Measurements from ENCODE around the gene FSD2. TPM values are rescaled to one million over a fixed set of nuclear protein-coding genes. Genes with fewer than 3 reads are reported as not detected.
A peak's percentile ranks its signal among the peaks of the same experiment; 100 is the strongest.

The FSD2 gene
- not detected for total RNA-seq

GRCh38 chr15:82805994-82806406 is at the start of gene FSD2:
Gene FSD2, minus strand, starts transcription at chr15:82806069. Its CDS starts 18,679 bp downstream, at chr15:82787390.
- DNase-seq (ENCODE audit: low spot score), result no peak
- no peaks in the 10 kb centered on the region for H3K9me3 Mint-ChIP-seq
- peaks cover 15 to 19% of the 10 kb centered on the region in 2 donors for H3K4me1 Mint-ChIP-seq (ENCODE audit: low read depth in 2 of 2)
- ATAC-seq, result no peak
- no peak within 1 kb of the TSS for H3K27ac Mint-ChIP-seq
- no peak within 1 kb of the TSS for H3K4me3 Mint-ChIP-seq
- H3K27me3 Mint-ChIP-seq, result peaks cover 7 to 10% of the 10 kb centered on the region in 2 donors
- no peaks in the 10 kb centered on the region for H3K36me3 Mint-ChIP-seq

DNA sequence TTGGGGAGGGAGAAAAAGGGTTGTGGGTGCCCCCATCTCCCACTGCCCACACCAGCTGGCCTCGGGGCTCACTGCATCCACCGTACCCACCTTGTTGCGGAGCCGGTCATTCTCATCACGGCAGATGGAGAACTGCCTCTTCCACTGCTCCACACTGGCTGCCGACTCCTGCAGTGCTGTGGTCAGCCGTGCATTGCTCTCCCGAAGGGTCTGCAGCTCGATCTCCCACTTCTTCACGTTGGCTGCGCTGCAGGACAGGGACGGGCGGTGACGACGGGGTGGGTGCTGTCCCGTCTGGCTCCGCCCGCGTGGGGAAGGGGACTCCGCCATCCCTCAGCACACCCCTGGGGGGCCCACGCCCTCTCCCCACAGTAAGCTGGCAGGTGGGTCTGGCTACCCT is 48.7 kb upstream of the FSD2 start:
- Mint-ChIP-seq H3K9me3 (no peaks in the 10 kb centered on the region), H3K27ac (no peak overlapping the region), H3K36me3 (no peaks in the 10 kb centered on the region), H3K4me3 (no peak overlapping the region), H3K27me3 (no peaks in the 10 kb centered on the region), H3K4me1 (ENCODE audit: low read depth in 2 of 2) (peaks cover 5 to 6% of the 10 kb centered on the region in 2 donors)
- no peak for DNase-seq (ENCODE audit: low spot score)
- ATAC-seq, result peak in 1 of 2 donors; percentile 51

DNA sequence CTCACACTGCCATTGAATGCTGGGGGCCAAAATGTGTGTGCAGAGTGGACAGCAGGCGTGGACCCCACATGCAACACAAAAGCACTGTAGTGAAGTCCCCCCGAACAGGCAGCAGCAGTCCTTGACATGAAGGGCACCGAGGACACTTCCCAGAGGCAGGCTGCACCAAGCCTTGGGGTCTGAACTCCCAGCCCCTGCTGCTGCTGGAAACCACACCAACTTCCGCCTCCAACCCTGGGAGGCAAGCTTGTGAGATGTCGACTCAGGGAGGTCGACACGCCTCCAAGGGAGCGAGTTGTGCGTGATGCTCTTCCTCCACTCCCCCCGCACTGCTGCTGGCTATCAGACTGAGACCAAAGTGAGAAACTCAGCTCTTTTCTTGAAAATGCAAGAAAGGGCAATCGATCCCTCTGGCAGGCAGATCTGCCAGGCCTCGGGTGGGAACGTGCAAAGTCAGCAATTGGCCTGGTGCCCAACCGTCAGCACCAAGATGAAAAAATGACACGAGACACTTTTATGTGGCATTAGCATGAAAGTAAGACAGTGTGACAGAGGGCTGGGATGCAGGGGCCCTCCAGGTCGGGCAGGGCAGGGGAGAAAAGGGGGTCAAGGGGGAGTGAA is 47.2 kb upstream of the FSD2 start:
- no peaks in the 10 kb centered on the region for H3K36me3 Mint-ChIP-seq
- no peak overlapping the region for H3K4me3 Mint-ChIP-seq
- DNase-seq (ENCODE audit: low spot score), result no peak
- no peak overlapping the region for H3K27ac Mint-ChIP-seq
- ATAC-seq, result no peak
- H3K27me3 Mint-ChIP-seq, result no peaks in the 10 kb centered on the region
- H3K9me3 Mint-ChIP-seq, result no peaks in the 10 kb centered on the region
- peaks cover 9 to 10% of the 10 kb centered on the region in 2 donors for H3K4me1 Mint-ChIP-seq (ENCODE audit: low read depth in 2 of 2)

GRCh38 chr15:82851981-82852511 is 46.2 kb upstream of the FSD2 start:
- H3K27ac Mint-ChIP-seq, result no peak overlapping the region
- H3K9me3 Mint-ChIP-seq, result no peaks in the 10 kb centered on the region
- H3K36me3 Mint-ChIP-seq, result no peaks in the 10 kb centered on the region
- no peaks in the 10 kb centered on the region for H3K27me3 Mint-ChIP-seq
- H3K4me1 Mint-ChIP-seq (ENCODE audit: low read depth in 2 of 2), result peaks cover 9 to 10% of the 10 kb centered on the region in 2 donors
- no peak overlapping the region for H3K4me3 Mint-ChIP-seq
- ATAC-seq (no peak), DNase-seq (ENCODE audit: low spot score) (no peak)

GRCh38 chr15:82851306-82851850 is 45.5 kb upstream of the FSD2 start:
- Mint-ChIP-seq H3K4me1 (ENCODE audit: low read depth in 2 of 2) (peaks cover 9 to 10% of the 10 kb centered on the region in 2 donors), H3K27ac (no peak overlapping the region), H3K27me3 (no peaks in the 10 kb centered on the region), H3K36me3 (no peaks in the 10 kb centered on the region), H3K4me3 (no peak overlapping the region), H3K9me3 (no peaks in the 10 kb centered on the region)
- DNase-seq (ENCODE audit: low spot score) (no peak), ATAC-seq (no peak)

DNA sequence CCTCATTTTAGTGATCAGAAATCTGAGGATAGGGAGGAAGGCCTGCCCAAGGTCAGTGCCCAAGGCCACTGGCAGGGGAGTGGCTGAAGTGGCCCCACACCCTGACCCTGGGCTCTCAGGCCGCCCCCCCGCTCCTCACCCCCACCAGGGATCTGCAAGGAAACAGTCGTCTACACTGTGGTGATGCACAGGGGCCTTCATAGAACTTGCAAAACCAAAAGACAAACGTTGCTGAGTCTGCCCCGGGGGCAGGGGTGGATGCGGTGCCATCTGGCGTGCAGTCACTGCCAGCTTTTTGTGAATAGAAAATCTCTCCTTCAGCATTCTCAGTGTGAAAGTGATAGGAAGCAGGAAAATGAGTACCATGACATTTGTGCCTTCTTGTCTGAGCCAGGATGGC is 44.9 kb upstream of the FSD2 start:
- Mint-ChIP-seq H3K4me3 (no peak overlapping the region), H3K9me3 (no peaks in the 10 kb centered on the region), H3K4me1 (ENCODE audit: low read depth in 2 of 2) (peaks cover 9 to 10% of the 10 kb centered on the region in 2 donors), H3K27ac (no peak overlapping the region), H3K36me3 (no peaks in the 10 kb centered on the region), H3K27me3 (no peaks in the 10 kb centered on the region)
- ATAC-seq, result no peak
- no peak for DNase-seq (ENCODE audit: low spot score)

GRCh38 chr15:82849556-82850512 is 44.0 kb upstream of the FSD2 start:
- Mint-ChIP-seq H3K36me3 (no peaks in the 10 kb centered on the region), H3K9me3 (no peaks in the 10 kb centered on the region), H3K4me3 (no peak overlapping the region), H3K4me1 (ENCODE audit: low read depth in 2 of 2) (peaks cover 13 to 14% of the 10 kb centered on the region in 2 donors), H3K27me3 (no peaks in the 10 kb centered on the region), H3K27ac (peak overlapping the region in 1 of 2 donors; percentile 53)
- ATAC-seq, result peak; percentile 63 to 73
- peak; percentile 69 for DNase-seq (ENCODE audit: low spot score)

GRCh38 chr15:82848241-82848993 is 42.5 kb upstream of the FSD2 start:
- Mint-ChIP-seq H3K27me3 (no peaks in the 10 kb centered on the region), H3K9me3 (no peaks in the 10 kb centered on the region), H3K27ac (no peak overlapping the region), H3K4me3 (no peak overlapping the region), H3K36me3 (no peaks in the 10 kb centered on the region), H3K4me1 (ENCODE audit: low read depth in 2 of 2) (peaks cover 15 to 17% of the 10 kb centered on the region in 2 donors)
- ATAC-seq, result no peak
- DNase-seq (ENCODE audit: low spot score), result no peak

DNA sequence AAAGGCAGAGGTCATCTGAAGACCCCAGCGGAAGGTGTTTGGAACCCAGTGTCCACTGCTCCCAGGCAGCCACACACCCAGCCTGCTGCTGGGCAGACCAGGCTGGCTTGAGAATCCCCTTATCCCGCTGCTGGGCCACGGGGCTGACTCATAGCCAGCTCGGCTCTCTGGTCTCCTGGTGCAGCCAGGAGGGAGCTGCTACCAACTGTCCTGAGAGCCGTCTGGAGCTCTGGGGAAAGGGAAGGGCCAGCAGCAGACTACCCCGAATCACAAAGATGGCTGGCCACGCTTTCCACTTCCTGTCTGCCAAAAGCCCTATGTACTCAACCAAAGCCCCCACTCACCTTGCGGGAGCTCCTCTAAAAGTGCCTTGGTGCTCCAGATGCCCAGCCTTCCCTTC is 41.8 kb upstream of the FSD2 start:
- H3K4me3 Mint-ChIP-seq, result no peak overlapping the region
- H3K27ac Mint-ChIP-seq, result no peak overlapping the region
- H3K9me3 Mint-ChIP-seq, result no peaks in the 10 kb centered on the region
- H3K4me1 Mint-ChIP-seq (ENCODE audit: low read depth in 2 of 2), result peaks cover 15 to 17% of the 10 kb centered on the region in 2 donors
- DNase-seq (ENCODE audit: low spot score) (no peak), ATAC-seq (no peak)
- H3K36me3 Mint-ChIP-seq, result no peaks in the 10 kb centered on the region
- no peaks in the 10 kb centered on the region for H3K27me3 Mint-ChIP-seq

GRCh38 chr15:82846621-82847020 is 40.8 kb upstream of the FSD2 start:
- Mint-ChIP-seq H3K27ac (no peak overlapping the region), H3K27me3 (no peaks in the 10 kb centered on the region), H3K4me1 (ENCODE audit: low read depth in 2 of 2) (peaks cover 15 to 17% of the 10 kb centered on the region in 2 donors), H3K36me3 (no peaks in the 10 kb centered on the region), H3K4me3 (no peak overlapping the region), H3K9me3 (no peaks in the 10 kb centered on the region)
- ATAC-seq, result no peak
- no peak for DNase-seq (ENCODE audit: low spot score)

DNA sequence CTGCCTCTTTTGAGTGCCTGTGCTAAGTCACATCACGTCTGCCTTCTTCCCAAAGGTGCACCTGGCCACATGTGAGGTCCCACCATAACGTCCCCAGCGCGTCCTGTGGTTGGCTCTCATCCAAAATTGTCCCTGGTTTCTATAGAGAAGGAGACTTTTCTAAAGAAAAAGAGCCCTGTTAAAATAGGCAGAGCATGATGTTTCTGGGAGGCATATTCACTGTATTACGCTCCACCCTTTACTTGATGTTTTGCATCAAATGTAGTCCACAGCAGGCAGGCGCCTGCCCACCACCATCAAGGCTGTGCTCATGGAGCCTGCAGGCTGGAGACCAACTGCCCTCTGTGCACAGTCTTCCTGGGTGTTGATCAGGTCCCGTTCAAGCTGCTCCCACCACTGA is 39.8 kb upstream of the FSD2 start:
- DNase-seq (ENCODE audit: low spot score), result no peak
- no peak overlapping the region for H3K4me3 Mint-ChIP-seq

DNA sequence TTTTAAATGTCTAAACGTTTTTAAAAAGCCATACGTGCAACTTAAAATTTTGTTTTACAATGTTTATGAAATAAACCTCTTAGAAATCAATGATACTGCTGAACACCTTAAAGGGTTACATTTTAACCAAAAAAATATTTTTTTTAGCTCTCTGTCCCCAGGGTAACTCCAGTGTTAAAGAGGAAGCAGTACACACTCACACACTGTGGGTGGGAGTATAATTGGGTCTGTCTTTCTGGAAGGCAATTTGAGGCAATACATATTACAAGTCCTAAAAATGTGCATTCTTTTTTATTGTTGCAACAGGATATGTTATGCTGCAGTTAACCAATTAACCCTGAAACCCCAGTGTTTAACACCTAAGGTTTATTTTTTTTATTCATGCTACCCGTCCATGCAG is 37.7 kb upstream of the FSD2 start:
- no peaks in the 10 kb centered on the region for H3K36me3 Mint-ChIP-seq
- ATAC-seq (no peak), DNase-seq (ENCODE audit: low spot score) (no peak)
- H3K27ac Mint-ChIP-seq, result no peak overlapping the region
- H3K4me1 Mint-ChIP-seq (ENCODE audit: low read depth in 2 of 2), result peaks cover 5 to 8% of the 10 kb centered on the region in 2 donors
- no peaks in the 10 kb centered on the region for H3K9me3 Mint-ChIP-seq
- H3K27me3 Mint-ChIP-seq, result no peaks in the 10 kb centered on the region
- no peak overlapping the region for H3K4me3 Mint-ChIP-seq

More for the DNA sequence above, 39.8 kb upstream of the FSD2 start:
- Mint-ChIP-seq H3K36me3 (no peaks in the 10 kb centered on the region), H3K9me3 (no peaks in the 10 kb centered on the region), H3K27ac (no peak overlapping the region), H3K4me1 (ENCODE audit: low read depth in 2 of 2) (peaks cover 15 to 17% of the 10 kb centered on the region in 2 donors), H3K27me3 (no peaks in the 10 kb centered on the region)
- no peak for ATAC-seq

DNA sequence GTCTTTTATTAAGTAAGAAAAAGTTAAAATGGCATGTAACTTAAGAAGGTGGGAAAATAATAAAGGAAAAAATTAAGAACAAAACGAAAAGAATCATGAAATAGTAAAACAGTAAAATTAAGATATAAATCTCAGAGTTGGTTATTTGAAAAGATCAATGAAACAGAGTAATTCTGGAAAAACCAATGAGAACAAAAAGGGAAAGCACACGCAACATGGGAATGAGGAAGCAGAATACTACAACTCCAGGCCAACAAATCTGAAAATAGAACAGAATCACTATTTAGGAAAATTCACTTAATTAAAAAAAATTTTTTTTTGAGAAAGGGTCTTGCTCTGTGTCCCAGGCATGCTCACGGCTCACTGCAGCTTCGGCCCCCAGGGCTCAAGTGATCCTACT is 34.3 kb upstream of the FSD2 start:
- Mint-ChIP-seq H3K27ac (no peak overlapping the region), H3K36me3 (peaks cover 15% of the 10 kb centered on the region), H3K27me3 (no peaks in the 10 kb centered on the region), H3K4me3 (no peak overlapping the region), H3K9me3 (no peaks in the 10 kb centered on the region), H3K4me1 (ENCODE audit: low read depth in 2 of 2) (peaks cover 6 to 16% of the 10 kb centered on the region in 2 donors)
- ATAC-seq (no peak), DNase-seq (ENCODE audit: low spot score) (no peak)
